ENCODE data around the gene SKAP1. TPM values are rescaled to one million over a fixed set of nuclear protein-coding genes. Genes with fewer than 3 reads are reported as not detected.

SKAP1 gene
- total RNA-seq: 1 to 10 TPM; 2.2 to 3.2 (median 2.4) TPM
- long read RNA-seq, donor 1, partial matches to known transcripts: 0 of 1 reads
- long read RNA-seq, donor 1, other reads (novel, unspliced or antisense): 1 of 1 reads
- long read RNA-seq, donor 2, partial matches to known transcripts: 1 of 1 reads
- long read RNA-seq, donor 2, other reads (novel, unspliced or antisense): 0 of 1 reads

DNA sequence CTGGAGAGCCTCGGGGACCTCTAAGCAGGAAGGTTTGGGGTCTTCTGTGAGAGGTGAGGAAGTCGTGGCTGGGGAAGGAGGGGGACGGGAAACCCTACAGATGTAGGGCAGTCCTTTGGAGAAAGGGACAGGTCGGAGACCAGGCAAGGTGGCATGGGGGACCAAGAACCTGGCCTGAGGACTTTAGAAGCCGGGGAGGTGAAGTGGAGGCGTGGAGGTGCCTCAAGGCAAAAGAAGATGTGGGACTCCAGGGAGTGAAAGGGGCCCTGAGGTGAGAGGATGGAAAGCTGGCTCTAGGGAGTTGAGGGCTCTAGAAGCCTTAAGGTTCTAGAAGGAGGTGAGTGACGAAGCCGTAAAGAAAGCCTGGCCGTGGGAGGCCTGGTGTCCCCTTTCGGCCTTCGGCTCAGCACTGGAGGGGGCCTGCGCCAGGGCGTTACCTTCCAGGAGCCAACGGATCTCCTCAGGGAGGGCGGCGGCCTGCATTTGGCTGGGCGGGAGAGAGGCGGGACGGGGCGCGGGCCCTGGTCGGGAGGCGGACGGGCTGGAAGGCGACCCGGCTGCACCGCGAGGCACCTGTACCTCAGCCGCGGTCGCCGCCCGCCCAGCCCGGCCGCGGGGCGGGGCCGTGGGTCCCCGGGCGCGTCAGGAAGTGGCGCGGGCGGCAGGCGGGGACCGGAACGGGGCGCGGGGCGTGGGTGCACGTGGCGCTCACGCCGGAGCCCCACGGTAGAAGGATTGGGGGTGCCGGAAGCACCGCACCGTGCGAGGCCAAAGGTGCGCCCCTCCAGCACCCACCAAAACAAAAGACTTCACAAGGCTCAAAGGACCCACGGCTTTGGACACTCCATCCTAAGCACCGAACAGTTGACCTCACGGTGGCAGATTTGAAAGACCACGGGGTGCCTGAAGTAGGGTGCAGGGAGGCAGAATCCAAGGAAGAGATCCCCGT is at the start of gene SKAP1:
Gene SKAP1, minus strand, starts transcription at position 577 of the 949 bp plus-strand sequence.
- Histone ChIP-seq H3K36me3 (ENCODE audit: low read depth) (no peaks in the 10 kb centered on the region), H3K9me3 (no peaks in the 10 kb centered on the region), H3K4me1 (ENCODE audit: low read depth) (no peaks in the 10 kb centered on the region), H3K4me3 (no peak within 1 kb of the TSS)
- peak; percentile 92 for ATAC-seq
- intact Hi-C loops (cut with DNase I, micrococcal nuclease): no loop called here
- TF ChIP-seq, protein P1, sequence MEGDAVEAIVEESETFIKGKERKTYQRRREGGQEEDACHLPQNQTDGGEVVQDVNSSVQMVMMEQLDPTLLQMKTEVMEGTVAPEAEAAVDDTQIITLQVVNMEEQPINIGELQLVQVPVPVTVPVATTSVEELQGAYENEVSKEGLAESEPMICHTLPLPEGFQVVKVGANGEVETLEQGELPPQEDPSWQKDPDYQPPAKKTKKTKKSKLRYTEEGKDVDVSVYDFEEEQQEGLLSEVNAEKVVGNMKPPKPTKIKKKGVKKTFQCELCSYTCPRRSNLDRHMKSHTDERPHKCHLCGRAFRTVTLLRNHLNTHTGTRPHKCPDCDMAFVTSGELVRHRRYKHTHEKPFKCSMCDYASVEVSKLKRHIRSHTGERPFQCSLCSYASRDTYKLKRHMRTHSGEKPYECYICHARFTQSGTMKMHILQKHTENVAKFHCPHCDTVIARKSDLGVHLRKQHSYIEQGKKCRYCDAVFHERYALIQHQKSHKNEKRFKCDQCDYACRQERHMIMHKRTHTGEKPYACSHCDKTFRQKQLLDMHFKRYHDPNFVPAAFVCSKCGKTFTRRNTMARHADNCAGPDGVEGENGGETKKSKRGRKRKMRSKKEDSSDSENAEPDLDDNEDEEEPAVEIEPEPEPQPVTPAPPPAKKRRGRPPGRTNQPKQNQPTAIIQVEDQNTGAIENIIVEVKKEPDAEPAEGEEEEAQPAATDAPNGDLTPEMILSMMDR (IDR thresholded peaks at IDR 0.05): no peak
- DNase-seq: peak; percentile 43 to 79 (median 76)

DNA sequence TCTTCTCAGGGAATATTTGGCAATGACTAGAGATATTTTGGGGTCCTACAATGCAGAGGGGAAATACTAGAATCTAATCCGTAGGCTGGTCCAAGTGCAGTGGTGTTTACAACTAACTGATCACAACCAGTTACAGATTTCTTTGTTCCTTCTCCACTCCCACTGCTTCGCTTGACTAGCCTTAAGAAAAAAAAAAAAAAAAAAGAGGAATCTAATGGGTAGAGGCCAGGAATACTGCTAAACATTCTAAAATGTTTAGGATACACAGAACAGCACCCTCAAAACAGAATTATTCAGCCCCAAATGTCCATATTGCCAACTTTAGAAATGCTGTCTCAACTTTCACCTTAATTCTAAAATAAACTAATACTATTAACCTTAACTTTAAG is 49.0 kb upstream of the SKAP1 start:
- H3K36me3 ChIP-seq (ENCODE audit: low read depth): no peaks in the 10 kb centered on the region
- intact Hi-C loops (cut with DNase I, micrococcal nuclease): no loop called here
- TF ChIP-seq, protein P1 (IDR thresholded peaks at IDR 0.05): no peak

DNA sequence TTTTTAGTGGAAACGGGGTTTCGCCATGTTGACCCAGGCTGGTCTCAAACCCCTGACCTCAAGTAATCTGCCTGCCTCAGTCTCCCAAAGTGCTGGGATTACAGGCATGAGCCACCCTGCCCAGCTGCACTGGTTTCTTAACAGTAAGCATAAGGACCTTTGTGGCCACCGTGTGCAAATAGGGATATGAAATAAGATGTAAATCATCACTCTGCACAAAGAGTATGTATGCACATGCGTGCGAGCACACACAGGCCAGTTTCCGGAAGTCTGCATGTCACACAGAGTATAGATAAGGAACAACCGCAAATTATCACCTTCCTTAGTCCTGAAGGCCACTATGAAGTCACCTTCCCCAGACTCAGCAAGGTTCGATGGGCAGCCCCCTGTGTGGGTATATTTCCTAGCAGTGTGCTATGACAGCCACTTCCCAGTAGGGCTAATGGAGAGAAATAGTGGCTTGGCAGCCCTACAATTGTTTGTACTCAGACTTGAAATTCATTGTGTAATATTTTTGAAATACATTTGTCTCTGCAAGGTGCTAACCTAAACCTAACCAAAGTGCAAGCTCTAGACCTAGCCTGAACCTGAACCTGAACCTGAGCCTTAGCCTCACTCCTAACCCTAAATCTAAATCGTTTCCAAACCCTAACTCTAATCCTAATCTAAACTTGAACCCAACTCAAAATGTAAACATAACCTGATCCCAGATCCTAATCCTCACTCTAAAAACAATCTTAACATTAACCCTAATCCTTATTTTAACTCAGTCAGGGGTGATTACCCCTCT is 48.4 kb upstream of the SKAP1 start:
- no peak for DNase-seq

More for the DNA sequence above, 49.0 kb upstream of the SKAP1 start:
- Histone ChIP-seq H3K9me3 (no peaks in the 10 kb centered on the region), H3K4me1 (ENCODE audit: low read depth) (no peaks in the 10 kb centered on the region), H3K4me3 (no peak overlapping the region)
- DNase-seq (no peak), ATAC-seq (no peak)

DNA sequence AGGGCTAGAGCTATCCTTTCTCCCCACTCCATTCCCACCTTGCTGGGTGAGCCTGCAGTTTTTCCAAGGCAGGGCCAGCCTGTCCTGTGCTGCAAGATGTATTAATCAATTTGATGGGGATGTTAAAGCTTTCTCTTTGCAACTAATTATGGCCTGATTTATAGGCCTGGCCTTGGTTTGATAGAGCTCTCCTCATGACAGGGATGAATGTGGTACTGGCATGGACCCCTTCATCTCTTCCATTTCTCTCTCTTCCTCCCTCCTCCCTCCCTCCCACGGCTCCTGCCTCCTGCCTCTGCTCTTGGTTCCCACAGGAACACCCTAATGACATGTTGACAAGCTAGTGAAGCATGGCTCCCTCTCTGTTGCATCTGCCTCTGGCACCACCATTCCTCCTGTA is 47.2 kb upstream of the SKAP1 start:
- TF ChIP-seq, protein P1 (IDR thresholded peaks at IDR 0.05): no peak
- Histone ChIP-seq H3K9me3 (no peaks in the 10 kb centered on the region), H3K4me1 (ENCODE audit: low read depth) (no peaks in the 10 kb centered on the region), H3K4me3 (no peak overlapping the region), H3K36me3 (ENCODE audit: low read depth) (no peaks in the 10 kb centered on the region)
- intact Hi-C loops (cut with DNase I, micrococcal nuclease): no loop called here
- DNase-seq: no peak
- ATAC-seq: no peak

More for the DNA sequence above, 48.4 kb upstream of the SKAP1 start:
- Histone ChIP-seq H3K9me3 (no peaks in the 10 kb centered on the region), H3K4me3 (no peak overlapping the region), H3K4me1 (ENCODE audit: low read depth) (no peaks in the 10 kb centered on the region), H3K36me3 (ENCODE audit: low read depth) (no peaks in the 10 kb centered on the region)
- intact Hi-C loops (cut with DNase I, micrococcal nuclease): no loop called here
- TF ChIP-seq, protein P1 (IDR thresholded peaks at IDR 0.05): no peak
- ATAC-seq: peak; percentile 44

DNA sequence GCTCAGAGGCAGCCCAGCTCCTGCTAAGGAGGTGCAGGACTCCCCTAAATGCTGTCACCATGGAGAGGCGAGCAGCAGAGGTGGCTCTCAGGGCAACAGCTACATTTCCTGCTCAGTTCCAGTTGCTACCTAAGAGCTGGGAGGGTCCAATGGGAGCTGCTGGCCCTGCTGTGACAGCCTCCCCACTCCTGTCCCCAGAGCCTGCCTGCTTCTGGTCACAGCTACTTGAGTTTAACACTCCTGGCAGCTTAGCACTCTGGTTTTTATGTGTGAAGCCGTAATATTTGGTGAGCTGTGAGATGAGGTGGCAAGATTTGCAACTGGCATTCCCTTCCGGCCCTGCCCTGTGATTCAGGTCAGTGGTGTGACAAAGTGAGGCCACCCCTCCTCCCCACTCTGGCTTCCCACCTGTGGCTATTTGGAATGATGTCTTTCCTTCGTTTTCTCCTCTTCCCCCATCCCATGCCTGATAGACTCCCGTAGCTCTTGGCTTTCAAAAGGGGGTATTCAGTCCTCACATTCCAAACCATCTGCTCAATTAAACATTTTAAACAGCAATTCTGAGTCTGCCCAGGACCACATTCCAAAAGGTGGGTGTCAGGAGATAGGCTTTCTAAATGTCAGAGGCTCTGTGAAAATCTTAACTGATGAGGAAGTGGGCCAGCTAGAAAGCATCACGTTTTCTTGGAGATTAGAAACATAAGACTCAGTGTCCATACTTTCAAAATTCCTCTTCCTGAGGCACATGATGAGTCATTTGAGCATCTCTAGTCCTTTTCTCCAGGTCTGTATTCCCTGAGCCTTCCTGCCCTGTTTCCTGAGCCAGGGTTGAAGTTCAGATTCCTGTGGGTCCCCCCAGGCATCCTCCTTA is 42.6 kb upstream of the SKAP1 start:
- intact Hi-C loops (cut with DNase I, micrococcal nuclease): no loop called here
- H3K4me3 ChIP-seq: no peak overlapping the region
- no peak for DNase-seq
- H3K9me3 ChIP-seq: no peaks in the 10 kb centered on the region
- no peaks in the 10 kb centered on the region for H3K36me3 ChIP-seq (ENCODE audit: low read depth)
- H3K4me1 ChIP-seq (ENCODE audit: low read depth): no peaks in the 10 kb centered on the region
- no peak for ATAC-seq
- TF ChIP-seq, protein P1 (IDR thresholded peaks at IDR 0.05): no peak

All from mucosa of descending colon (tissue), 3 donors.